Activated CD8-positive, alpha-beta T cell treated with anti-CD3 and anti-CD28 coated beads for 36 hours (primary cell): ENCODE data around the gene PITPNC1. TPM values are rescaled to one million over a fixed set of nuclear protein-coding genes. Genes with fewer than 3 reads are reported as not detected.

Experiments used
- ATAC-seq: fragments of 200-7000 bp; cut with Tn5 transposase; one replicate; pipeline ENCODE4 v1.10.0; 2021; ENCODE audit warnings: mild to moderate bottlenecking, moderate library complexity
- CTCF ChIA-PET: fragments of 350-600 bp; sonication (Branson Sonifier 250); formaldehyde crosslinking; loops from one replicate; lab custom pipeline; 2021; ENCODE audit warnings: antibody characterized with exemption; lab: Charles Lee
- POLR2A ChIA-PET: fragments of 350-600 bp; sonication (Branson Sonifier 250); formaldehyde crosslinking; loops from one replicate; lab custom pipeline; 2021; ENCODE audit warnings: antibody characterized with exemption; lab: Charles Lee
- DNase-seq: peaks from one replicate; pipeline ENCODE4 v3.0.0-alpha.2; 2020
- H3K27ac Mint-ChIP-seq: one replicate; pipeline ENCODE4 v1.8.0; 2021; ENCODE audit warnings: mild to moderate bottlenecking, mixed read lengths
- H3K27me3 Mint-ChIP-seq: one replicate; pipeline ENCODE4 v1.8.0; 2021; ENCODE audit warnings: mixed read lengths
- H3K36me3 Mint-ChIP-seq: one replicate; pipeline ENCODE4 v1.8.0; 2021; ENCODE audit warnings: low read depth, mixed read lengths
- H3K4me1 Mint-ChIP-seq: one replicate; pipeline ENCODE4 v1.8.0; 2021; ENCODE audit warnings: low read depth, mixed read lengths
- H3K4me3 Mint-ChIP-seq: one replicate; pipeline ENCODE4 v1.8.0; 2021; ENCODE audit warnings: mild to moderate bottlenecking, moderate library complexity, mixed read lengths
- H3K9me3 Mint-ChIP-seq: one replicate; pipeline ENCODE4 v1.8.0; 2021; ENCODE audit warnings: mixed read lengths
- CTCF ChIP-seq: fragments of 200-600 bp; IDR thresholded peaks from one replicate; pipeline ENCODE4 v1.8.0; 2022; ENCODE audit warnings: antibody characterized with exemption, mild to moderate bottlenecking
- intact Hi-C: fragments of 100-400 bp; cut with micrococcal nuclease; formaldehyde crosslinking; loops from one replicate; pipeline ENCODE4 v1.10.0; 2022
- total RNA-seq, 2 experiments: library from RNA; stranded (reverse); gene quantifications; one replicate each; pipeline ENCODE4 v1.2.3, GENCODE V29; 2021

PITPNC1 gene
- total RNA-seq, 2 experiments from 2014 or later = 51.8 to 56.3 TPM

GRCh38 chr17:67558740-67559380, 181.8 kb downstream of the PITPNC1 start:
- H3K9me3 Mint-ChIP-seq = peaks cover 6% of the 10 kb centered on the region
- H3K4me1 Mint-ChIP-seq = peaks cover 7% of the 10 kb centered on the region
- ChIA-PET POLR2A (interaction anchor here (1.3 kb wide), 1 partner anchor 13 kb away, joined by 3 read pairs; no protein-coding TSS in a partner anchor), CTCF (interaction anchor here (0.6 to 2.3 kb wide), 8 partner anchors 10 to 184 kb away, joined by 3 to 12 read pairs (median 4); no protein-coding TSS in a partner anchor)
- no peak overlapping the region for H3K4me3 Mint-ChIP-seq
- no peak for DNase-seq
- no peaks in the 10 kb centered on the region for H3K27me3 Mint-ChIP-seq
- H3K27ac Mint-ChIP-seq = peak overlapping the region; percentile 32
- ATAC-seq = no peak
- no peak for TF ChIP-seq CTCF
- H3K36me3 Mint-ChIP-seq = peaks cover 31% of the 10 kb centered on the region
- intact Hi-C loops = no loop called here

- TF ChIP-seq CTCF = peak; percentile 20
- Mint-ChIP-seq H3K27ac (peak overlapping the region; percentile 1), H3K36me3 (peaks cover 28% of the 10 kb centered on the region), H3K9me3 (peaks cover 6% of the 10 kb centered on the region), H3K4me3 (no peak overlapping the region), H3K27me3 (no peaks in the 10 kb centered on the region), H3K4me1 (peaks cover 7% of the 10 kb centered on the region)
- DNase-seq (peak; percentile 15), ATAC-seq (no peak)
- intact Hi-C loops = no loop called here
- ChIA-PET POLR2A (interaction anchor here (1.0 kb wide), 1 partner anchor 27 kb away, joined by 3 read pairs; no protein-coding TSS in a partner anchor), CTCF (interaction anchor here (0.9 to 2.3 kb wide), 7 partner anchors 10 to 185 kb away, joined by 3 to 12 read pairs (median 5); no protein-coding TSS in a partner anchor)
These were observed 182.4 kb downstream of the PITPNC1 start for GRCh38 chr17:67559381-67559966.

GRCh38 chr17:67562005-67562404, 184.9 kb downstream of the PITPNC1 start:
- Mint-ChIP-seq H3K9me3 (peaks cover under 1% of the 10 kb centered on the region), H3K36me3 (peaks cover 10% of the 10 kb centered on the region), H3K27ac (no peak overlapping the region), H3K4me1 (peaks cover 7% of the 10 kb centered on the region), H3K27me3 (no peaks in the 10 kb centered on the region), H3K4me3 (no peak overlapping the region)
- intact Hi-C loops = no loop called here
- POLR2A ChIA-PET = no interaction called here
- TF ChIP-seq CTCF = no peak
- CTCF ChIA-PET = interaction anchor here (1.2 kb wide), 1 partner anchor 11 kb away, joined by 4 read pairs; no protein-coding TSS in a partner anchor
- DNase-seq (no peak), ATAC-seq (no peak)

- CTCF ChIA-PET = interaction anchor here (1.5 to 2.0 kb wide), 2 partner anchors 176 to 189 kb away, joined by 4 to 9 read pairs; no protein-coding TSS in a partner anchor
- intact Hi-C loops = no loop called here
These were observed 186.7 kb downstream of the PITPNC1 start for GRCh38 chr17:67563692-67564228.

More at GRCh38 chr17:67563692-67564228, 186.7 kb downstream of the PITPNC1 start:
- DNase-seq (no peak), ATAC-seq (no peak)
- Mint-ChIP-seq H3K36me3 (peaks cover 2% of the 10 kb centered on the region), H3K27ac (no peak overlapping the region), H3K4me1 (peaks cover 8% of the 10 kb centered on the region), H3K27me3 (no peaks in the 10 kb centered on the region), H3K4me3 (no peak overlapping the region), H3K9me3 (no peaks in the 10 kb centered on the region)
- POLR2A ChIA-PET = no interaction called here
- TF ChIP-seq CTCF = no peak
